HEK293 (cell line): ENCODE results near the gene PLA2G4A.

Experiments used
- CTCF ChIA-PET: fragments of 350-600 bp; formaldehyde crosslinking; extraction: SDS; loops from one replicate; lab custom pipeline; 2021; ENCODE audit warnings: antibody characterized with exemption; lab: Yijun Ruan, JAX
- POLR2A ChIA-PET: fragments of 300-600 bp; formaldehyde crosslinking; extraction: SDS; loops from one replicate; lab custom pipeline; 2020; ENCODE audit warnings: antibody characterized with exemption, inconsistent platforms; lab: Yijun Ruan, JAX
- H3K27ac ChIP-seq: fragments of 200-500 bp; sonication (Bioruptor generic); 2 replicates; pipeline ENCODE4 v1.5.1; 2014; ENCODE audit warnings: low read depth, low read length, control low read depth, inconsistent platforms; ENCODE audit errors: extremely low read depth
- H3K36me3 ChIP-seq, 2 experiments: fragments of 200-500 bp in 1 of 2; sonication (Bioruptor generic) in 1 of 2; 1 replicate in 1 of 2; 2 replicates in 1 of 2; pipeline ENCODE4 v1.5.1; 2014 to 2017; ENCODE audit warnings: inconsistent platforms in 2 of 2, low read length in 2 of 2; ENCODE audit not compliant: control insufficient read depth in 2 of 2, insufficient read depth in 1 of 2
- H3K4me1 ChIP-seq: fragments of 200-500 bp; sonication (Bioruptor generic); 2 replicates; pipeline ENCODE4 v1.5.1; 2014; ENCODE audit warnings: mild to moderate bottlenecking, low read length, inconsistent platforms; ENCODE audit not compliant: control insufficient read depth, insufficient read depth
- H3K4me3 ChIP-seq: 2 replicates; pipeline ENCODE4 v1.5.1; 2011; ENCODE audit warnings: low read depth, mild to moderate bottlenecking, control low read depth, low read length, moderate library complexity
- H3K9me3 ChIP-seq: fragments of 200-500 bp; sonication (Bioruptor generic); 2 replicates; pipeline ENCODE4 v1.5.1; 2014; ENCODE audit warnings: low read depth, low read length, inconsistent platforms; ENCODE audit not compliant: control insufficient read depth, insufficient read depth
- GLI2 ChIP-seq: fragments of 450-650 bp; formaldehyde crosslinking; IDR thresholded peaks from 2 replicates; pipeline ENCODE4; 2017; ENCODE audit warnings: missing biosample characterization, missing genetic modification characterization, low read depth, borderline replicate concordance
- GLI4 ChIP-seq: fragments of 450-650 bp; formaldehyde crosslinking; IDR thresholded peaks from 2 replicates; pipeline ENCODE4 v1.5.1; 2016; ENCODE audit warnings: missing biosample characterization, missing genetic modification characterization
- KLF1 ChIP-seq: fragments of 450-650 bp; formaldehyde crosslinking; IDR thresholded peaks from 2 replicates; pipeline ENCODE4 v1.5.1; 2016; ENCODE audit warnings: missing biosample characterization, missing genetic modification characterization
- ZFP69B ChIP-seq: fragments of 450-650 bp; formaldehyde crosslinking; IDR thresholded peaks from 2 replicates; pipeline ENCODE4 v1.5.1; 2016; ENCODE audit warnings: missing biosample characterization, missing genetic modification characterization
- ZNF132 ChIP-seq: fragments of 450-650 bp; formaldehyde crosslinking; IDR thresholded peaks from 2 replicates; pipeline ENCODE4 v1.5.1; 2017; ENCODE audit warnings: missing biosample characterization, missing genetic modification characterization, borderline replicate concordance
- ZNF146 ChIP-seq: fragments of 450-650 bp; formaldehyde crosslinking; IDR thresholded peaks from 2 replicates; pipeline ENCODE4 v1.5.1; 2016; ENCODE audit warnings: missing biosample characterization, missing genetic modification characterization
- ZNF398 ChIP-seq: fragments of 450-650 bp; formaldehyde crosslinking; IDR thresholded peaks from 2 replicates; pipeline ENCODE4 v1.5.1; 2017; ENCODE audit warnings: missing biosample characterization, missing genetic modification characterization
- TF ChIP-seq, protein P1 (sequence below): fragments of 450-650 bp; formaldehyde crosslinking; conservative IDR thresholded peaks from 2 replicates; pipeline ENCODE4 v1.5.1; 2016; ENCODE audit warnings: low read depth, missing biosample characterization, missing genetic modification characterization
- TF ChIP-seq, protein P2 (sequence below): fragments of 450-650 bp; formaldehyde crosslinking; IDR thresholded peaks from 2 replicates; pipeline ENCODE4 v1.5.1; 2016; ENCODE audit warnings: missing biosample characterization, missing genetic modification characterization
- TF ChIP-seq, protein P3 (sequence below): fragments of 450-650 bp; formaldehyde crosslinking; IDR thresholded peaks from 2 replicates; pipeline ENCODE4 v1.5.1; 2016; ENCODE audit warnings: missing biosample characterization, missing genetic modification characterization
- TF ChIP-seq, protein P4 (sequence below): fragments of 450-650 bp; formaldehyde crosslinking; IDR thresholded peaks from 2 replicates; pipeline ENCODE4 v1.5.1; 2016; ENCODE audit warnings: missing biosample characterization, missing genetic modification characterization, borderline replicate concordance

Gene PLA2G4A

DNA sequence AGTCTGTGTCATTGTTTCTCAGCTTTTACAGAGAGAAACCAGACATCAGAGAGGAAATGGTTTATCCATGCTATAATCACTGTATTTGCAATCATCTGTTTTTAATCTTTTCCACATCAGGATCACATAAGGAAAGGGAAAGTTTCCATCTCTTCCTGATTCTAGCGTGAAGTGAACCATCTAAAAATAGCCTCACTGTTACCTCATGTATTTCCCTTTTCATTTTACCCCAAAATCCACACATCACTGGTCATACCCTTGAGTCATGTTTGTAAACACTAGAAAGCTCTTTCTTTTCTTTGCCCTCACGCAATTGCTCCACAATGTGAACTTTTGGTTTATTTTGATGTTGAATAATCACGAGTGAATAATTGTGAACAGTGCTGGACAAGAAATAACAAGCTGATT lies 146.0 kb downstream of the PLA2G4A start (continued):
- TF ChIP-seq, protein P1, sequence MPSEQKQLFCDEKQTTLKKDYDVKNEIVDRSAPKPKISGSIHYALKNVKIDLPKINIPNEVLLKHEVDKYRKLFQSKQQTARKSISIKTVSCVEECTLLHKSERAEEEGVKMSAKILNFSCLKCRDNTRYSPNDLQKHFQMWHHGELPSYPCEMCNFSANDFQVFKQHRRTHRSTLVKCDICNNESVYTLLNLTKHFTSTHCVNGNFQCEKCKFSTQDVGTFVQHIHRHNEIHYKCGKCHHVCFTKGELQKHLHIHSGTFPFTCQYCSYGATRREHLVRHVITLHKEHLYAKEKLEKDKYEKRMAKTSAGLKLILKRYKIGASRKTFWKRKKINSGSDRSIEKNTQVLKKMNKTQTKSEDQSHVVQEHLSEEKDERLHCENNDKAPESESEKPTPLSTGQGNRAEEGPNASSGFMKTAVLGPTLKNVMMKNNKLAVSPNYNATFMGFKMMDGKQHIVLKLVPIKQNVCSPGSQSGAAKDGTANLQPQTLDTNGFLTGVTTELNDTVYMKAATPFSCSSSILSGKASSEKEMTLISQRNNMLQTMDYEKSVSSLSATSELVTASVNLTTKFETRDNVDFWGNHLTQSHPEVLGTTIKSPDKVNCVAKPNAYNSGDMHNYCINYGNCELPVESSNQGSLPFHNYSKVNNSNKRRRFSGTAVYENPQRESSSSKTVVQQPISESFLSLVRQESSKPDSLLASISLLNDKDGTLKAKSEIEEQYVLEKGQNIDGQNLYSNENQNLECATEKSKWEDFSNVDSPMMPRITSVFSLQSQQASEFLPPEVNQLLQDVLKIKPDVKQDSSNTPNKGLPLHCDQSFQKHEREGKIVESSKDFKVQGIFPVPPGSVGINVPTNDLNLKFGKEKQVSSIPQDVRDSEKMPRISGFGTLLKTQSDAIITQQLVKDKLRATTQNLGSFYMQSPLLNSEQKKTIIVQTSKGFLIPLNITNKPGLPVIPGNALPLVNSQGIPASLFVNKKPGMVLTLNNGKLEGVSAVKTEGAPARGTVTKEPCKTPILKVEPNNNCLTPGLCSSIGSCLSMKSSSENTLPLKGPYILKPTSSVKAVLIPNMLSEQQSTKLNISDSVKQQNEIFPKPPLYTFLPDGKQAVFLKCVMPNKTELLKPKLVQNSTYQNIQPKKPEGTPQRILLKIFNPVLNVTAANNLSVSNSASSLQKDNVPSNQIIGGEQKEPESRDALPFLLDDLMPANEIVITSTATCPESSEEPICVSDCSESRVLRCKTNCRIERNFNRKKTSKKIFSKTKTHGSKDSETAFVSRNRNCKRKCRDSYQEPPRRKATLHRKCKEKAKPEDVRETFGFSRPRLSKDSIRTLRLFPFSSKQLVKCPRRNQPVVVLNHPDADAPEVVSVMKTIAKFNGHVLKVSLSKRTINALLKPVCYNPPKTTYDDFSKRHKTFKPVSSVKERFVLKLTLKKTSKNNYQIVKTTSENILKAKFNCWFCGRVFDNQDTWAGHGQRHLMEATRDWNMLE (tag by site-specific recombination): no peak
- TF ChIP-seq KLF1 (tag by site-specific recombination) (no peak), GLI4 (tag by site-specific recombination) (no peak)

- H3K36me3 ChIP-seq: no peaks in the 10 kb centered on the region
- no peaks in the 10 kb centered on the region for H3K4me1 ChIP-seq
- TF ChIP-seq ZNF132 (no peak), GLI2 (no peak), ZNF146 (tag by site-specific recombination) (no peak), ZNF398 (no peak), ZFP69B (tag by site-specific recombination) (no peak)
- TF ChIP-seq, protein P2, sequence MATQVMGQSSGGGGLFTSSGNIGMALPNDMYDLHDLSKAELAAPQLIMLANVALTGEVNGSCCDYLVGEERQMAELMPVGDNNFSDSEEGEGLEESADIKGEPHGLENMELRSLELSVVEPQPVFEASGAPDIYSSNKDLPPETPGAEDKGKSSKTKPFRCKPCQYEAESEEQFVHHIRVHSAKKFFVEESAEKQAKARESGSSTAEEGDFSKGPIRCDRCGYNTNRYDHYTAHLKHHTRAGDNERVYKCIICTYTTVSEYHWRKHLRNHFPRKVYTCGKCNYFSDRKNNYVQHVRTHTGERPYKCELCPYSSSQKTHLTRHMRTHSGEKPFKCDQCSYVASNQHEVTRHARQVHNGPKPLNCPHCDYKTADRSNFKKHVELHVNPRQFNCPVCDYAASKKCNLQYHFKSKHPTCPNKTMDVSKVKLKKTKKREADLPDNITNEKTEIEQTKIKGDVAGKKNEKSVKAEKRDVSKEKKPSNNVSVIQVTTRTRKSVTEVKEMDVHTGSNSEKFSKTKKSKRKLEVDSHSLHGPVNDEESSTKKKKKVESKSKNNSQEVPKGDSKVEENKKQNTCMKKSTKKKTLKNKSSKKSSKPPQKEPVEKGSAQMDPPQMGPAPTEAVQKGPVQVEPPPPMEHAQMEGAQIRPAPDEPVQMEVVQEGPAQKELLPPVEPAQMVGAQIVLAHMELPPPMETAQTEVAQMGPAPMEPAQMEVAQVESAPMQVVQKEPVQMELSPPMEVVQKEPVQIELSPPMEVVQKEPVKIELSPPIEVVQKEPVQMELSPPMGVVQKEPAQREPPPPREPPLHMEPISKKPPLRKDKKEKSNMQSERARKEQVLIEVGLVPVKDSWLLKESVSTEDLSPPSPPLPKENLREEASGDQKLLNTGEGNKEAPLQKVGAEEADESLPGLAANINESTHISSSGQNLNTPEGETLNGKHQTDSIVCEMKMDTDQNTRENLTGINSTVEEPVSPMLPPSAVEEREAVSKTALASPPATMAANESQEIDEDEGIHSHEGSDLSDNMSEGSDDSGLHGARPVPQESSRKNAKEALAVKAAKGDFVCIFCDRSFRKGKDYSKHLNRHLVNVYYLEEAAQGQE (tag by site-specific recombination): no peak
- TF ChIP-seq, protein P3, sequence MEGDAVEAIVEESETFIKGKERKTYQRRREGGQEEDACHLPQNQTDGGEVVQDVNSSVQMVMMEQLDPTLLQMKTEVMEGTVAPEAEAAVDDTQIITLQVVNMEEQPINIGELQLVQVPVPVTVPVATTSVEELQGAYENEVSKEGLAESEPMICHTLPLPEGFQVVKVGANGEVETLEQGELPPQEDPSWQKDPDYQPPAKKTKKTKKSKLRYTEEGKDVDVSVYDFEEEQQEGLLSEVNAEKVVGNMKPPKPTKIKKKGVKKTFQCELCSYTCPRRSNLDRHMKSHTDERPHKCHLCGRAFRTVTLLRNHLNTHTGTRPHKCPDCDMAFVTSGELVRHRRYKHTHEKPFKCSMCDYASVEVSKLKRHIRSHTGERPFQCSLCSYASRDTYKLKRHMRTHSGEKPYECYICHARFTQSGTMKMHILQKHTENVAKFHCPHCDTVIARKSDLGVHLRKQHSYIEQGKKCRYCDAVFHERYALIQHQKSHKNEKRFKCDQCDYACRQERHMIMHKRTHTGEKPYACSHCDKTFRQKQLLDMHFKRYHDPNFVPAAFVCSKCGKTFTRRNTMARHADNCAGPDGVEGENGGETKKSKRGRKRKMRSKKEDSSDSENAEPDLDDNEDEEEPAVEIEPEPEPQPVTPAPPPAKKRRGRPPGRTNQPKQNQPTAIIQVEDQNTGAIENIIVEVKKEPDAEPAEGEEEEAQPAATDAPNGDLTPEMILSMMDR: no peak
- TF ChIP-seq, protein P4, sequence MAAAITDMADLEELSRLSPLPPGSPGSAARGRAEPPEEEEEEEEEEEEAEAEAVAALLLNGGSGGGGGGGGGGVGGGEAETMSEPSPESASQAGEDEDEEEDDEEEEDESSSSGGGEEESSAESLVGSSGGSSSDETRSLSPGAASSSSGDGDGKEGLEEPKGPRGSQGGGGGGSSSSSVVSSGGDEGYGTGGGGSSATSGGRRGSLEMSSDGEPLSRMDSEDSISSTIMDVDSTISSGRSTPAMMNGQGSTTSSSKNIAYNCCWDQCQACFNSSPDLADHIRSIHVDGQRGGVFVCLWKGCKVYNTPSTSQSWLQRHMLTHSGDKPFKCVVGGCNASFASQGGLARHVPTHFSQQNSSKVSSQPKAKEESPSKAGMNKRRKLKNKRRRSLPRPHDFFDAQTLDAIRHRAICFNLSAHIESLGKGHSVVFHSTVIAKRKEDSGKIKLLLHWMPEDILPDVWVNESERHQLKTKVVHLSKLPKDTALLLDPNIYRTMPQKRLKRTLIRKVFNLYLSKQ (tag by site-specific recombination): no peak
- no peak overlapping the region for H3K27ac ChIP-seq
- H3K9me3 ChIP-seq: no peaks in the 10 kb centered on the region
- ChIA-PET CTCF (interaction anchor here (1.1 to 1.5 kb wide), 2 partner anchors 9 to 11 kb away, joined by 3 to 5 read pairs; no protein-coding TSS in a partner anchor), POLR2A (no interaction called here)
- H3K4me3 ChIP-seq: no peak overlapping the region
Observed at GRCh38 chr1:186975220-186975619, 146.5 kb downstream of the PLA2G4A start.
